LoVo (cell line): ENCODE measurements around the gene TOR1AIP1.
"Not testable (repeated sequence)": the region's sequence is repeated elsewhere in the genome, so short reads cannot be mapped to it uniquely, and the experiment has no call there.

Source experiments
- DNase-seq: peaks from one replicate; pipeline ENCODE4 v3.0.0-alpha.2; 2016; ENCODE audit warnings: low spot score

The TOR1AIP1 gene

GRCh38 chr1:179937668-179938254 lies 55.7 kb downstream of the TOR1AIP1 start:
- DNase-seq, result no peak

DNA sequence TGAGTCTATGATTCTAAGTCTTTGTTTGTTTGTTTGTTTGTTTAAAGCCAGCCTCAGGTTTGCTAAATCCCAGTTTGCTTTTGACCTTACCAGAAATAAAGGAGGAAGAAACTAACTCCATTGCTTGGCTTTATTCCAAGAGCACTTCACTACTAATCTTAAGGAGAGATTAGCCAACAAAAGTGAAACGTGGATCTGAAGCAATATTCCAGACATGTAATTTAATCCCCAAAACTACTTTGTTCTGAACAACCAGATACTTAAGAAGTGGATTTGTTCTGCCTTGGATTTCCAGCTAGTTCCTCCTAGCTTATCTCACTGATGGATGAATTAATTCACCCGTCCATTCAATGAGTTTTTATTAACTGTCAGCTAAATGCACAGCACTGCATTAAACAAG lies 56.7 kb downstream of the TOR1AIP1 start:
- peak; percentile 12 for DNase-seq

DNA sequence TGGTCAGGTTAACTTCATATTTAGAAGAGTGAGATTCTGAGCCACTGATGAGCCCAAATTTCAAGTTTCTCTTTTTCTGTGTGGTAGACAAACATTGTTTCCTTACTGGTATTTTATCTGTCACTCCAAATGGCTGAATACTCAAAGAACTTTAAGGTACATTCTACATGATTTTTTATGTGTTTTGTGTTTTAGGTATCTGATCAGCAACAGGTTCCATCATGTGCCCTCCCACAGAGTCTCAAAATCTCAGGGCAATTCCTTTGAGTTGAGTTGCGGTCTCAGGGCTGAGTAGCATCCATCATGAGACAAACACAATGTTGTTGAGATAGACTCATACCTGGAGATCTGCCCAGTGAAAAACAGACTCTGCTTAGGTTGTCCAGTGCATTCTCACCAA lies 57.9 kb downstream of the TOR1AIP1 start:
- no peak for DNase-seq

GRCh38 chr1:179941454-179941853 lies 59.4 kb downstream of the TOR1AIP1 start:
- DNase-seq, result no peak

DNA sequence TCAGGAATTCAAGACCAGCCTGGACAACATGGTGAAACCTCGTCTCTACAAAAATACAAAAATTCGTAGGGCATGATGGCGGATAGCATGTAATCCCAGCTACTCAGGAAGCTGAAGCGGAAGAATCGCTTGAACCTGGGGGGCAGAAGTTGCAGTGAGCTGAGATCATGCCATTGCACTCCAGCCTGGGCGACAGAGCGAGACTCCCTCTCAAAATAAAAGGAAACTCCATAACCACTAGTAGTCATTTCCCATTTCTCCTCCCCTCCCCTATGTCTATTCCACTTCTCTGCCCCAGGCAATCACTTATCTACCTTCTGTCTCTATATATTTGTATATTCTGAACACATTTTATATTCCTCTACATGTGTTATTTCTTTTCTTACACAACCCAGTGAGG lies 68.6 kb downstream of the TOR1AIP1 start:
- no peak for DNase-seq

DNA sequence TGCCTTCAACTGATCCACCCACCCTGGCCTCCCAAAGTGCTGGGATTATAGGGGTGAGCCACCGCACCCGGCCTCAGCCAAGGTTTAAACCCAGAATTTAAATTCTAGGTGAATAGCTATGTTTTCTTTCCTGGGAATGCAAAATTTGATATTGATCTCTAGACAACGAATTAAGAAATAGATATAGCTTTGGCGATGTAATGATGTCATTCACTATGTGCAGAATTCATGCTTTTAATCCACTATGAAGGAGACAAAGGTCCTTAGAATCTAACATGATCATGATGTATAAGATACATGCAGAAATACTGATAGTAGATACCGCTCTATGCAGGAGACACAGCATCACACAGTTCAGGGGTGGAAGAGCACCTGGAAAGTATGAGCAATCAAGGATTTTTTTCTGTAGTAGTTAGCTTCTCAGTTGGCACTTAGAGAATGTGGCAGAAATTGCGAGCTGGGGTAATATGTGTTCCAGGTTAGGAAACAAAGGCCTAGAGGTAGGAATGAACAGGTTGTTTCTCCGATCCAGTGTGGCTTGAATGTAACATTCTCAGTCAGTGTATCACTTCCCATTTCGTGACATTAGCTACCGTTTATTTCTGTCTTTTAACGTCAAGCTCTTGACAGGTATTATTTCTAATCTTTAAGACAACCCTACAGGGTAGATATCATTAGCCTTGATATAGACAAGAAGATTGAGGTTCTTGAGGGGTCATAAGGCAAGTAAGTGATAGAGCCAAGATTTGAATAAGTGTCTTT lies 69.5 kb downstream of the TOR1AIP1 start:
- DNase-seq, result no peak

DNA sequence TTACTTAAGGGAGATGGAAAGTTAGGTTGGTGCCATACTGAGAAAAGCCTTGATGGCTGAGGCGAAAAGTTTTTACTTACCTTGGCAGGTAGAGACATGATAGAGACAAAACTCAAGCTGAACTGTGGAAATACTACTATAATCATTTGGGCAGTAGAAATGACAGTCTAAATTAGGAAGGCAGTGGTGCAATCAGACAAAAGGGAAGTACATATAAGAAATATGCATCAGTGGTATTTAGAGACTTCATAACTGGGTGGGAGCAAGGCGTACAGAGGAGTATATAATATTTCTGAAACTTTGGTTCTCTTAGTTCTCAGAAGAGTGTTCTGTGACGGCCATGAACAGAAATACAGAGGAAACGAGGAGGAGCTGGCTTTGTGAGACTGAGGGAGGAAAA lies 70.1 kb downstream of the TOR1AIP1 start:
- DNase-seq, result no peak

- peak; percentile 60 for DNase-seq
These were observed 71.9 kb downstream of the TOR1AIP1 start for GRCh38 chr1:179953974-179954492.

DNA sequence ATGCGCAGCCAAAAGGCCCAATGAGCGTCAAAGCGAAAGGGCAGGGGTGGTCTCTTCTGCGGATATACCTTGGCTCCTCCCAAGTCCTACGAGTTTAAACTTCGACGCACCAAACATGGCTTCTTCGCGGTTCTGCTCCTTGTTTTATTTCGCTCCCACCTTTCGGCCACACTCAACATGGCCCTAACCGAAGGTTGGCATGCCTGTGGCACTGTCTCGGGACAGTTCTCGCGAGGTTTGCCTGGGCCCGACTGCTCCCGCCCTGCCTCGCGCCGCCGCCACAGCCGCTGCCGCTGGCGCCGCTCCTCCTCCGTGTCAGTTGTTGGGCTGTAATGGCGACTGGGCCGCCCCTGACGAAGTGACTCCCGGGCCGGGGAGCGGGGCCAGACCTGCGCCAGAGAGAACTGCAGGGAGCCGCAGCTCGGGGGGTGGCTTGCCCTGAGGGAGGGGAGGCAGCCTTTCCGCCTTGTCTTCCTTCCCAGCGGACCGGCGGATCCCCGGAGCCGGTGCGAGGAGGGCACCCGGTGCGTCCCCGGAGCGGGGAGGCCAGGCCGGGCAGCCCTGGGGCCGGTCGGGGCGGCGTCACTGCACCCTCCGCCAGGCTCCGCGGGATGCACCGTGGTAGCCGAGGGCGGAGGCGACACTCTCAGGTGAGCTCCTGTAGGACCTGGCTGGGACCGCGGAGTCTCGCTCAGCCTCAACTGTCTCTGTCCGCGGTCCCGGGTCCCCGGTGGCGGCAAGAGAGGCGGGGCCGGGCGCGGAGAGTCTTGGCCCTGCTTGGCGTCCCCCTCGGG lies 72.6 kb downstream of the TOR1AIP1 start, which contains the start of gene CEP350:
CEP350 (plus strand) TSS at position 318 of the 794 bp plus-strand sequence. CDS start 31,372 bp downstream, outside the sequence.
- peak; percentile 98 for DNase-seq

GRCh38 chr1:179955287-179955680 lies 73.2 kb downstream of the TOR1AIP1 start:
- peak; percentile 10 for DNase-seq

GRCh38 chr1:179955731-179956130 lies 73.6 kb downstream of the TOR1AIP1 start:
- DNase-seq, result no peak

DNA sequence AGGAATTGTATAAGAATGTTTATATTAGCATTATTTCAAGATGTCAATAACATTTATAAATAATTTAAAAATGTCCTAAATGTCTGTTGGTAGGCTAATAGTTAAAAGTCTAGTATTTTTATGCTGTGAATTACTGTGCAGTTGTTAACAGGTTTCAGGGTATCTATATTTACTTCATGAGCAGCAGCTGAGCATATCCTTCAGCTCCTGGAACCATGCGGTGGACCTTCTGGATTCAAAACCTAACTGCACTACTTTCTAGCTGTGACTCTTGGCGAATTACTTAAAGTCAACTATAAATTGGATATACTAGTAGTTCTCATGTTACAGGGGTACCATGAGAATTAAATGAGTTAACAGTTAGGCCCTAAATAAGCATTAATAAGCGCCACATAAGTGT lies 76.3 kb downstream of the TOR1AIP1 start:
- DNase-seq, result no peak

GRCh38 chr1:179962168-179962567 lies 80.1 kb downstream of the TOR1AIP1 start:
- not testable (repeated sequence) for DNase-seq

GRCh38 chr1:179966551-179966950 lies 84.5 kb downstream of the TOR1AIP1 start:
- DNase-seq, result no peak

DNA sequence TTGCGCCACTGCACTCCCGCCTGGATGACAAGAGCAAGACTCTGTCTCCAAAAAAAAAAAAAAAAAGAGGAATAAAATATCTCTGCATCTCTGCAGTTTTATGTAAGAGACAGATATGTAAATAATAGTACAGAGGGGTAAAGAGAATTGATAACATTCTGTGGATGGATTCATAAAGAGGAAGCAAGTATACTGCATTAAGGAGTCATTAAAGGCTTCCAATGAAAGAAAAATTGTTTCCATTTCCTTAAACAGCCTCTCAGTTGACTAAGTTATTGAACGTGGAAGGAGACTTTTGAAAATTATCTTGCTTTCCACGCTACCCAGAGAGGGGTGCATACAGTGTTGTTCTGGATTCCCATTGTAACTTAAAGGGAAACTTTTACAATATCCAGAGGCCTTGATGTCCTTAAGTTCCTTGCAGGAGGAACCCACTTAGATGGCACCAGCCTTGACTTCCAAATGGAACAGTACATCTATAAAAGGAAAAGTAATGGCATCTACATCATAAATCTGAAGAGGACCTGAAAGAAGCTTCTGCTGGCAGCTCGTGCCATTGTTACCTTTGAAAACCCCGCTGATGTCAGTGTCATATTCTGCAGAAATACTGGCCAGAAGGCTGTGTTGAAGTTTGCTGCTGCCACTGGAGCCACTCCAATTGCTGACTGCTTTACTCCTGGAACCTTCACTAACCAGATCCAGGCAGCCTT lies 86.4 kb downstream of the TOR1AIP1 start:
- DNase-seq, result no peak

DNA sequence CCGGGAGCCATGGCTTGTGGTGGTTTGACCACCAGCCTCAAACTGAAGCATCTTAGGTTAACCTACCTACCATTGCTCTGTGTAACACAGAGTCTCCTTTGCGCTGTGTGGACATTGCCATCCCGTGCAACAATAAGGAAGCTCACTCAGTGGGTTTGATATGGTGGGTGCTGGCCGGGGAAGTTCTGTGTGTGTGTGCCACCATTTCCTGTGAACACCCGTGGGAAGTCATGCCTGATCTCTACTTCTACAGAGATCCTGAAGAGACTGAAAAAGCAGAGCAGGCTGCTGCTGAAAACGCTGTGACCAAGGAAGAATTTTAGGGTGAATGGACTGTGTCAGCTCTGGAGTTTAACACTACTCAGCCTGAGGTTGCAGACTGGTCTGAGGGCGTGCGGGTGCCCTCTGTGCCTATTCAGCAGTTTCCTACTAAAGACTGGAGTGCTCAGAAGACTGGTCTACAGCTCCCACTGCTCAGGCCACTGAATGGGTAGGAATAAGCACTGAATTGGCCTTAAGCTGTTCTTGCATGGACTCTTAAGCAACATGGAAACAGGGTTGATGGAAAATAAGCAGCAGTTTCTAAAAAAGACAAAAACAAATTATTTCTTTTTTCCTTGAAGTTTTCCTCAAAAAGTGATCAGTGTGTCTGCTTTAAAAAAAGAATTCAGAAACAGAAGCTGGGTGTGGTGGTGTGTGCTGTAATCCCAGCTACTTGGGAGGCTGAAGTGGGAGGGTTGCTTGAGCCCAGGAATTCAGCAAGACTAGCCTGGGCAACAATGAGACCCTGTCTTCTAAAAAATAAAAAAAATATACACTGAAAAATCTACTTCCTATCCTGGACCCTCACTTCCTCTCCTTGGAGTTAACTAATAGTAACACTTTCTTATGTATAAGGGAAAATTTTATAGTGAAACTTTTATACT lies 87.2 kb downstream of the TOR1AIP1 start:
- no peak for DNase-seq
